B cell (primary cell): ENCODE results near the gene LCE1E. TPM values are rescaled to one million over a fixed set of nuclear protein-coding genes. Genes with fewer than 3 reads are reported as not detected.

Experiments
- ATAC-seq: fragments of 200-7000 bp; cut with Tn5 transposase; one replicate; pipeline ENCODE4 v1.10.0; 2021; ENCODE audit warnings: low read depth, mild to moderate bottlenecking, moderate number of reproducible peaks, moderate library complexity
- CTCF ChIA-PET: fragments of 350-600 bp; sonication (Branson Sonifier 250); formaldehyde crosslinking; loops from one replicate; lab custom pipeline; 2021; ENCODE audit warnings: antibody characterized with exemption, inconsistent platforms; lab: Charles Lee
- POLR2A ChIA-PET: fragments of 350-600 bp; sonication (Branson Sonifier 250); formaldehyde crosslinking; loops from one replicate; lab custom pipeline; 2021; ENCODE audit warnings: antibody characterized with exemption; lab: Charles Lee
- DNase-seq: peaks from one replicate; pipeline ENCODE4 v3.0.0; 2013
- H2AFZ ChIP-seq: 2 replicates; pipeline ENCODE4 v1.6.1; 2012; ENCODE audit warnings: mild to moderate bottlenecking, low read depth, low read length; ENCODE audit not compliant: insufficient read depth, poor library complexity, severe bottlenecking
- H3K27ac ChIP-seq, 2 donors: 1 replicate in 1 of 2; 2 replicates in 1 of 2; pipeline ENCODE4 v1.5.1; 2012 to 2013; ENCODE audit warnings: low read length in 2 of 2, mild to moderate bottlenecking in 2 of 2, moderate library complexity in 1 of 2
- H3K27me3 ChIP-seq, 4 experiments: fragments of 200-600 bp in 1 of 4; sonication (generic) in 1 of 4; replicated peaks in 1 of 4; 1 replicate in 2 of 4; 2 replicates in 2 of 4; pipeline versions ENCODE4 v1.6.1 to v1.7.0; 2013 to 2016; ENCODE audit warnings: low read length in 3 of 4, mild to moderate bottlenecking in 2 of 4, mixed read lengths in 1 of 4, moderate library complexity in 1 of 4; ENCODE audit not compliant: insufficient read depth in 4 of 4, control insufficient read depth in 3 of 4; ENCODE audit errors: control extremely low read depth in 1 of 4
- H3K36me3 ChIP-seq, 2 experiments: replicated peaks in 1 of 2; 1 replicate in 1 of 2; 2 replicates in 1 of 2; pipeline versions ENCODE4 v1.6.1 to v1.7.1; 2013; ENCODE audit warnings: low read length in 1 of 2; ENCODE audit not compliant: insufficient read depth in 2 of 2, control insufficient read depth in 1 of 2; ENCODE audit errors: control extremely low read depth in 1 of 2, extremely low read depth in 1 of 2
- H3K4me1 ChIP-seq, 2 donors: fragments of 200-600 bp in 1 of 2; sonication (generic) in 1 of 2; 1 replicate in 1 of 2; 2 replicates in 1 of 2; pipeline versions ENCODE4 v1.5.1 to v1.6.1; 2013 to 2017; ENCODE audit warnings: low read length in 2 of 2; ENCODE audit not compliant: control insufficient read depth in 2 of 2, insufficient read depth in 2 of 2
- H3K4me2 ChIP-seq: replicated peaks from 2 replicates; pipeline ENCODE3; 2012; ENCODE audit warnings: mild to moderate bottlenecking, low read depth, low read length; ENCODE audit not compliant: poor library complexity, severe bottlenecking
- H3K4me3 ChIP-seq, 5 experiments: fragments of 200-600 bp in 1 of 5; sonication (generic) in 1 of 5; 1 replicate in 3 of 5; 2 replicates in 2 of 5; pipeline versions ENCODE4 v1.5.1 to v1.7.0; 2011 to 2016; ENCODE audit warnings: low read length in 4 of 5, mild to moderate bottlenecking in 4 of 5, low read depth in 2 of 5, control low read depth in 1 of 5, moderate library complexity in 1 of 5; ENCODE audit not compliant: insufficient read depth in 1 of 5; ENCODE audit errors: control extremely low read depth in 1 of 5, extremely low read depth in 1 of 5
- H3K79me2 ChIP-seq: fragments of 200-600 bp; sonication (generic); one replicate; pipeline ENCODE4 v1.6.0; 2016; ENCODE audit warnings: low read length; ENCODE audit not compliant: control insufficient read depth, insufficient read depth
- H3K9ac ChIP-seq: fragments of 200-600 bp; sonication (generic); 2 replicates; pipeline ENCODE4 v1.6.1; 2017; ENCODE audit warnings: mild to moderate bottlenecking, low read length, moderate library complexity
- H3K9me3 ChIP-seq, 3 donors: one replicate each; pipeline versions ENCODE4 v1.6.1 to v1.7.1; 2013; ENCODE audit warnings: low read length in 2 of 3; ENCODE audit not compliant: control insufficient read depth in 2 of 3, insufficient read depth in 1 of 3; ENCODE audit errors: control extremely low read depth in 1 of 3
- H4K20me1 ChIP-seq: 2 replicates; pipeline ENCODE4 v1.6.0; 2012; ENCODE audit warnings: mild to moderate bottlenecking, low read length; ENCODE audit not compliant: insufficient read depth, control insufficient read depth, poor library complexity, severe bottlenecking
- H3K27ac Mint-ChIP-seq: one replicate; pipeline ENCODE4 v1.8.0; 2021; ENCODE audit warnings: mixed read lengths
- H3K27me3 Mint-ChIP-seq: one replicate; pipeline ENCODE4 v1.8.0; 2021; ENCODE audit warnings: mixed read lengths
- H3K4me1 Mint-ChIP-seq: one replicate; pipeline ENCODE4 v1.8.0; 2021; ENCODE audit warnings: mixed read lengths
- H3K4me3 Mint-ChIP-seq: one replicate; pipeline ENCODE4 v1.8.0; 2021; ENCODE audit warnings: mixed read lengths
- H3K9me3 Mint-ChIP-seq: one replicate; pipeline ENCODE4 v1.8.0; 2022; ENCODE audit warnings: mixed read lengths; ENCODE audit not compliant: insufficient read depth
- CTCF ChIP-seq: fragments of 200-600 bp; IDR thresholded peaks from one replicate; pipeline ENCODE4 v1.8.0; 2022; ENCODE audit warnings: antibody characterized with exemption, mild to moderate bottlenecking
- EZH2 ChIP-seq: IDR thresholded peaks from 2 replicates; pipeline ENCODE4 v1.6.1; 2012; ENCODE audit warnings: borderline replicate concordance, low read depth, mild to moderate bottlenecking, moderate library complexity, low read length; ENCODE audit not compliant: insufficient read depth, poor library complexity, severe bottlenecking
- WGBS: methylation state at CpG from one replicate; pipeline ENCODE4 v1.1.5; 2013; ENCODE audit warnings: missing lambda C conversion rate; ENCODE audit not compliant: insufficient coverage; 5-methylcytosine and 5-hydroxymethylcytosine counted together
- intact Hi-C: fragments of 100-400 bp; cut with micrococcal nuclease; formaldehyde crosslinking; loops from one replicate; pipeline ENCODE4 v1.10.0; 2022
- polyA plus RNA-seq: library from polyadenylated mRNA; depleted of rRNA; stranded (reverse); fragments of >200 nt; gene quantifications from 2 replicates; pipeline ENCODE4 v1.2.3, GENCODE V29; 2012
- total RNA-seq, 2 donors: library from RNA; stranded (reverse); fragments of 120-200 nt in 1 of 2; gene quantifications; 1 replicate in 1 of 2; 2 replicates in 1 of 2; pipeline versions ENCODE4 v1.2.3 to v1.2.4, GENCODE V29; 2013 to 2022

Gene LCE1E
- total and polyA plus RNA-seq, 2 donors (not counting 1 experiment from before 2014, with no cell fraction given) = not detected

GRCh38 chr1:152770411-152770810 lies 15.6 kb upstream of the LCE1E start:
- TF ChIP-seq EZH2 (no peak), CTCF (no peak)
- DNase-seq (no peak), ATAC-seq (no peak)
- ChIA-PET POLR2A (no interaction called here), CTCF (no interaction called here)
- H3K4me1 Mint-ChIP-seq = no peaks in the 10 kb centered on the region
- no peak overlapping the region for H3K4me3 Mint-ChIP-seq
- H3K27ac ChIP-seq = no peak overlapping the region
- intact Hi-C loops = no loop called here
- no CpG with 5 or more reads among the region's 1 CpG for WGBS
- H3K27me3 ChIP-seq = peaks cover 0 to 8% (median 3%) of the 10 kb centered on the region in 4 experiments
- no peaks in the 10 kb centered on the region for H3K79me2 ChIP-seq
- no peaks in the 10 kb centered on the region for H3K9me3 Mint-ChIP-seq
- no peaks in the 10 kb centered on the region for H3K36me3 ChIP-seq
- H3K4me2 ChIP-seq = no peak overlapping the region
- H3K9me3 ChIP-seq = no peaks in the 10 kb centered on the region
- H3K4me1 ChIP-seq = no peaks in the 10 kb centered on the region
- H3K27ac Mint-ChIP-seq = no peak overlapping the region
- no peak overlapping the region for H2AFZ ChIP-seq
- H3K9ac ChIP-seq = no peak overlapping the region
- H3K4me3 ChIP-seq = no peak overlapping the region
- no peaks in the 10 kb centered on the region for H4K20me1 ChIP-seq
- H3K27me3 Mint-ChIP-seq = peaks cover 22% of the 10 kb centered on the region

- H3K27ac Mint-ChIP-seq = no peak within 1 kb of the TSS
- intact Hi-C loops = no loop called here
- H3K4me3 Mint-ChIP-seq = no peak within 1 kb of the TSS
- H3K9ac ChIP-seq = no peak within 1 kb of the TSS
- DNase-seq (no peak), ATAC-seq (no peak)
- H3K4me1 Mint-ChIP-seq = no peaks in the 10 kb centered on the region
- 81% methylated on average over 5 of the region's 6 CpGs for WGBS
- H3K79me2 ChIP-seq = no peaks in the 10 kb centered on the region
- no peaks in the 10 kb centered on the region for H3K36me3 ChIP-seq
- H3K27me3 Mint-ChIP-seq = peaks cover 42% of the 10 kb centered on the region
- no peak within 1 kb of the TSS for H3K27ac ChIP-seq
- no peaks in the 10 kb centered on the region for H4K20me1 ChIP-seq
- H3K27me3 ChIP-seq = peaks cover 0 to 6% (median 0%) of the 10 kb centered on the region in 4 experiments
- no peaks in the 10 kb centered on the region for H3K4me1 ChIP-seq
- CTCF ChIA-PET = no interaction called here
- no peak within 1 kb of the TSS for H3K4me2 ChIP-seq
- no peak for TF ChIP-seq EZH2
- TF ChIP-seq CTCF = no peak
- no peaks in the 10 kb centered on the region for H3K9me3 Mint-ChIP-seq
- H2AFZ ChIP-seq = no peak within 1 kb of the TSS
- POLR2A ChIA-PET = no interaction called here
- H3K9me3 ChIP-seq = no peaks in the 10 kb centered on the region
- no peak within 1 kb of the TSS for H3K4me3 ChIP-seq
Measured at GRCh38 chr1:152774875-152775274, 11.2 kb upstream of the LCE1E start, which contains the start of gene LCE1F. Gene LCE1F, plus strand, starts transcription at chr1:152775140. Its CDS starts 1,232 bp downstream, at chr1:152776372.
